Urinary bladder (tissue), 4 donors: ENCODE measurements around the gene VSTM1. TPM values are rescaled to one million over a fixed set of nuclear protein-coding genes. Genes with fewer than 3 reads are reported as not detected.
A peak's percentile ranks its signal among the peaks of the same experiment; 100 is the strongest.

Experiments
- DNase-seq: peaks from one replicate; pipeline ENCODE4 v3.0.0-alpha.2; 2015; ENCODE audit errors: extremely low spot score
- H3K27ac ChIP-seq: one replicate; pipeline ENCODE4 v1.5.1; 2013; ENCODE audit warnings: low read depth, mild to moderate bottlenecking, moderate library complexity
- H3K36me3 ChIP-seq: one replicate; pipeline ENCODE4 v1.6.1; 2013; ENCODE audit warnings: mild to moderate bottlenecking, moderate library complexity; ENCODE audit not compliant: insufficient read depth
- H3K4me1 ChIP-seq: one replicate; pipeline ENCODE4 v1.6.1; 2013; ENCODE audit warnings: mild to moderate bottlenecking, moderate library complexity; ENCODE audit not compliant: insufficient read depth
- H3K4me3 ChIP-seq: one replicate; pipeline ENCODE4 v1.5.1; 2013; ENCODE audit warnings: low read depth, low read length
- WGBS: extraction: QIAGEN DNeasy Blood & Tissue Kit; methylation state at CpG from one replicate; pipeline ENCODE4 v1.1.7; 2013; 5-methylcytosine and 5-hydroxymethylcytosine counted together
- polyA plus RNA-seq: library from polyadenylated mRNA; stranded (reverse); fragments of 200-250 nt; gene quantifications from one replicate; pipeline ENCODE4 v1.2.3, GENCODE V29; 2013
- small RNA-seq: library from RNA; depleted of rRNA; stranded (forward); fragments of <200 nt; gene quantifications from one replicate; pipeline ENCODE3, GENCODE V24; 2014
- total RNA-seq: library from RNA; depleted of rRNA; stranded (reverse); fragments of >200 nt; gene quantifications from one replicate; pipeline ENCODE4 v1.2.3, GENCODE V29; 2014
- donor health status: healthy with polysubstance abuse.
- donor health status: healthy.

Gene VSTM1
- total and polyA plus RNA-seq, 2 donors, result not detected

DNA sequence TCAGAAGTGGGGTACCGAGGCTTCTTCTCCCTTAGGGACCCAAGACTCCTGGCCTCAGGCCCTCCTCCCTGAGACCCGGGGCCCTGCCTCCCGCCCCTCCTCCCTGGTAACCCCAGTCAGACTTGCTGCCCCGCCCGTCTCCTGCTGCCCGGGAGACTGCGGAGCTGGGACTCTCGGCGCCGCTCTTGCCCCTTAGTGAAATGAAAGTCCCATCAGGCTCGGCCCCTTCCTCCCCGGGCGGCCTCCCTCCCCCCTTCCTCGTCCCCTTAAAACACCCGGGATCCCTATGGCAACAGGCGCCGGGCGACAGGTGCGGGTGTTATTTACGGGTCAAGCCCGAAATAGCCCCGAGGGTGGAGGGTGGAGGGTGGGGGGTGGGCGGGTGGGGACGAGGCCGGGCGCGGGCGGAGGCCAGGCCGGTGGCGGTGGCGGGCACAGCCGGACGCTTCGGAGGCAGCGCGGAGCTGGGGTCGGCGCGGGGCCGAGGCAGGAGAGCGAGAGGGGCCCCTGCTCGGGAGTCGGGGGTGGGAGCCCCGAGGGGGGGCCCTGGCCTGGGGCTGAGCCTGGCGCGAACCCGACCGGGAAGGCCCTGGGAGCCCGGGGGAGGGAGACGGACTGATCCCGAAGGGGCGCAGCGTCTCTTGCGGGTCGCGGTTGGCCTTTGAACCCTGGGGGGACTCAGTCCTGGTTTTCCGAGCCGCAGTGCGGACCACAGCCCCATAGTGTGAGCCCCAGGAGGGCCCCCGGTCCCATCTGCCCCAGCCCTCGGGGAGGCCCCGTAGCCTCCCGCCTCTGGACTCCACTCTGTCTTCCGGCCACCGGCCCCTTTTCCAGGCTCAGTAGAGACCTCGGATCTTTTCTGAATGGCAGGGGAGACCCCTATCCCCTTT is 72.2 kb downstream of the VSTM1 start, which contains the start of gene CACNG6:
CACNG6 (plus strand) TSS at position 414 of the 890 bp plus-strand sequence. CDS start 1,241 bp downstream, outside the sequence.
- peak within 1 kb of the TSS; percentile 27 for H3K4me3 ChIP-seq
- 4% methylated on average over 66 of the region's 66 CpGs for WGBS

More for the DNA sequence above, 72.2 kb downstream of the VSTM1 start, which contains the start of gene CACNG6:
- no peak for DNase-seq
- H3K27ac ChIP-seq, result no peak within 1 kb of the TSS
- no peaks in the 10 kb centered on the region for H3K4me1 ChIP-seq
- H3K36me3 ChIP-seq, result no peaks in the 10 kb centered on the region

Small RNA genes lying within 50 kb of the gene (small RNA-seq; reads per million reads assigned to genes)
- not detected for gene AC012314.20

Other genes with a start within 250 kb of the VSTM1 start
- gene NLRP12, start 239.6 kb downstream of the VSTM1 start, total RNA-seq, result 0.42 TPM
- gene NLRP12, start 239.6 kb downstream of the VSTM1 start, polyA plus RNA-seq, result 0.18 TPM
- 31.9 TPM for gene MYADM, start 196.0 kb downstream of the VSTM1 start, total RNA-seq
- 271 TPM for gene MYADM, start 196.0 kb downstream of the VSTM1 start, polyA plus RNA-seq
- 0.32 TPM for gene PRKCG, start 181.7 kb downstream of the VSTM1 start, total RNA-seq
- gene PRKCG, start 181.7 kb downstream of the VSTM1 start, polyA plus RNA-seq, result 0.03 TPM
- gene CACNG7, start 154.6 kb downstream of the VSTM1 start, total RNA-seq, result 0.26 TPM
- gene CACNG7, start 154.6 kb downstream of the VSTM1 start, polyA plus RNA-seq, result 0.09 TPM
- gene CACNG8, start 101.0 kb downstream of the VSTM1 start, total RNA-seq, result 0.11 TPM
- gene CACNG8, start 101.0 kb downstream of the VSTM1 start, polyA plus RNA-seq, result 0.08 TPM
- gene CACNG6, start 72.3 kb downstream of the VSTM1 start, total RNA-seq, result 1.3 TPM
- not detected for gene CACNG6, start 72.3 kb downstream of the VSTM1 start, polyA plus RNA-seq
- gene TARM1, start 17.5 kb upstream of the VSTM1 start, total RNA-seq, result not detected
- not detected for gene TARM1, start 17.5 kb upstream of the VSTM1 start, polyA plus RNA-seq
- 0.21 TPM for gene OSCAR, start 36.9 kb upstream of the VSTM1 start, total RNA-seq
- gene OSCAR, start 36.9 kb upstream of the VSTM1 start, polyA plus RNA-seq, result 2.3 TPM
- gene NDUFA3, start 39.0 kb upstream of the VSTM1 start, total RNA-seq, result 11.3 TPM
- 155 TPM for gene NDUFA3, start 39.0 kb upstream of the VSTM1 start, polyA plus RNA-seq
- 4.0 TPM for gene TFPT, start 51.8 kb upstream of the VSTM1 start, total RNA-seq
- 22.8 TPM for gene TFPT, start 51.8 kb upstream of the VSTM1 start, polyA plus RNA-seq
- gene PRPF31, start 51.9 kb upstream of the VSTM1 start, total RNA-seq, result 22.5 TPM
- 67.7 TPM for gene PRPF31, start 51.9 kb upstream of the VSTM1 start, polyA plus RNA-seq
- gene CNOT3, start 73.9 kb upstream of the VSTM1 start, total RNA-seq, result 11.6 TPM
- gene CNOT3, start 73.9 kb upstream of the VSTM1 start, polyA plus RNA-seq, result 35.8 TPM
- gene LENG1, start 95.8 kb upstream of the VSTM1 start, total RNA-seq, result 3.8 TPM
- gene LENG1, start 95.8 kb upstream of the VSTM1 start, polyA plus RNA-seq, result 14.0 TPM
- 15.4 TPM for gene TMC4, start 109.3 kb upstream of the VSTM1 start, total RNA-seq
- 16.0 TPM for gene TMC4, start 109.3 kb upstream of the VSTM1 start, polyA plus RNA-seq
- gene MBOAT7, start 125.7 kb upstream of the VSTM1 start, total RNA-seq, result 22.9 TPM
- 69.7 TPM for gene MBOAT7, start 125.7 kb upstream of the VSTM1 start, polyA plus RNA-seq
- 31.1 TPM for gene TSEN34, start 127.4 kb upstream of the VSTM1 start, total RNA-seq
- 81.4 TPM for gene TSEN34, start 127.4 kb upstream of the VSTM1 start, polyA plus RNA-seq
- gene RPS9, start 137.0 kb upstream of the VSTM1 start, total RNA-seq, result 2,561 TPM
- gene RPS9, start 137.0 kb upstream of the VSTM1 start, polyA plus RNA-seq, result 3,100 TPM
- 2.9 TPM for gene LILRB3, start 159.1 kb upstream of the VSTM1 start, total RNA-seq
- 7.2 TPM for gene LILRB3, start 159.1 kb upstream of the VSTM1 start, polyA plus RNA-seq
- gene LILRA6, start 178.9 kb upstream of the VSTM1 start, total RNA-seq, result 0.95 TPM
- gene LILRA6, start 178.9 kb upstream of the VSTM1 start, polyA plus RNA-seq, result 3.4 TPM
- 4.2 TPM for gene LILRB5, start 193.4 kb upstream of the VSTM1 start, total RNA-seq
- gene LILRB5, start 193.4 kb upstream of the VSTM1 start, polyA plus RNA-seq, result 5.6 TPM
- 1.3 TPM for gene LILRB2, start 217.2 kb upstream of the VSTM1 start, total RNA-seq
- 6.2 TPM for gene LILRB2, start 217.2 kb upstream of the VSTM1 start, polyA plus RNA-seq
- gene LILRA5, start 249.3 kb upstream of the VSTM1 start, total RNA-seq, result 1.3 TPM
- gene LILRA5, start 249.3 kb upstream of the VSTM1 start, polyA plus RNA-seq, result 7.3 TPM